ENCODE results near the gene NFASC. TPM values are rescaled to one million over a fixed set of nuclear protein-coding genes. Genes with fewer than 3 reads are reported as not detected.

NFASC gene
- total RNA-seq, 1 experiment from 2014 or later, result not detected

DNA sequence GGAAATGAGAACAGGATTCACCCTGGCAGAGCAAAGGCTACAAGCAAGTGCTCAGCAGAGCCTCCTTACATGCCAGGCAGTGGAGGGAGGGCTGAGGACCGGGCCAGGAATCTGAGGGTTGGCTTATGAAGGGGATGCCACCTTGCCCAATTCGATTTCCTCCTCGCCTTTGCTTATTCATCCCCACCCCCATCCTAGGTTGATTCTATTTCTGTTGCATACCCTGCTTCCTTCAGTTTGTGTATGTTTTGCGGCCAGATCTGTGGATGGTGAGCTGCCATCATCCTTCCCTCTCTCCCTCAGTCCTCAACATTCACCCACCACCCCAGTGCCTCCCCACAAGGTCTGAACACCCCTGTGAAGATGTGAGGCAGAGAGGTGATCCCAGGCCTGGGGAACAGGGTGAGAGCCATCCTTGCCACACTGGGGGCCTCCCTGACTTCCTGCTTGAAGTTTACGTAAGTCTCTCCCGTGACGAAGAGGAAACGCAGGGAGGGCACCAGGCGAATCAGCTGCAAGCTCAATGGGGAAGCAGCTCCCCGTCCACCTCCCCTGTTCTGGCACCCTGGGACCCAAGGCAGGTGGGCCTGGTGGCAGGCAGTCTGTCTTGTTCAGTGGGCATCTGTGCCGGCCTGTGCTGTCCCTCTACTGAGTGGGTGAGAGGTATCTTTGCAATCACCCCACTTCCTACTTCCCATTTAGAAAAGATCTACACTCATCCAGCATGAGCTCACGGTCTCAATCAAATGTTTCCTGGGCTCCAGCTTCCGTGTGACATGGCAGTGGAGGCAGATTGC, 121.7 kb downstream of the NFASC start:
- intact Hi-C loops (cut with micrococcal nuclease; ENCODE audit: unreplicated experiment), result no loop called here
- Mint-ChIP-seq H3K36me3 (ENCODE audit: insufficient read depth, unreplicated experiment) (no peaks in the 10 kb centered on the region), H3K27me3 (ENCODE audit: unreplicated experiment) (peaks cover 100% of the 10 kb centered on the region)

DNA sequence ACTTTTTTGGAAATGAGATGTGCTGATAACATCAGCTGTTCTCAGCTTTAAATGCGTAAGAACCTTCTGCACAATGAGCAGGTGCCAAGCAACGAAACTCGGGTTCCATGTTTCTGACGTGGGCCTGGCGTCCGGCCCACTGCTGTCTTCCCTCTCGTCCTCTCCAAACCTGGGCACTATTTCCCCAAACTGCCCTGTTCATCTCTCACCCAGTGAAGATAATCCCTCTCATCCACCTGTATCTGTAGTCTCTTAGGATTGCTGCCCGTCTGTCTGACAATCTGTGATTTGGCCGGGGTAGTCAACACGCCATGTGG, 122.3 kb downstream of the NFASC start:
- no peak overlapping the region for H3K4me3 Mint-ChIP-seq (ENCODE audit: low read depth, unreplicated experiment)
- CTCF ChIA-PET, result interaction anchor here (0.6 to 3.0 kb wide), 3 partner anchors 69 to 117 kb away, joined by 3 to 17 read pairs (median 4); no protein-coding TSS in a partner anchor
- H3K9me3 Mint-ChIP-seq (ENCODE audit: low read depth, unreplicated experiment), result no peaks in the 10 kb centered on the region
- no TSS peak for BruUV-seq (replicated peaks)
- no peak overlapping the region for H3K27ac Mint-ChIP-seq (ENCODE audit: unreplicated experiment)
- TF ChIP-seq, protein P1, sequence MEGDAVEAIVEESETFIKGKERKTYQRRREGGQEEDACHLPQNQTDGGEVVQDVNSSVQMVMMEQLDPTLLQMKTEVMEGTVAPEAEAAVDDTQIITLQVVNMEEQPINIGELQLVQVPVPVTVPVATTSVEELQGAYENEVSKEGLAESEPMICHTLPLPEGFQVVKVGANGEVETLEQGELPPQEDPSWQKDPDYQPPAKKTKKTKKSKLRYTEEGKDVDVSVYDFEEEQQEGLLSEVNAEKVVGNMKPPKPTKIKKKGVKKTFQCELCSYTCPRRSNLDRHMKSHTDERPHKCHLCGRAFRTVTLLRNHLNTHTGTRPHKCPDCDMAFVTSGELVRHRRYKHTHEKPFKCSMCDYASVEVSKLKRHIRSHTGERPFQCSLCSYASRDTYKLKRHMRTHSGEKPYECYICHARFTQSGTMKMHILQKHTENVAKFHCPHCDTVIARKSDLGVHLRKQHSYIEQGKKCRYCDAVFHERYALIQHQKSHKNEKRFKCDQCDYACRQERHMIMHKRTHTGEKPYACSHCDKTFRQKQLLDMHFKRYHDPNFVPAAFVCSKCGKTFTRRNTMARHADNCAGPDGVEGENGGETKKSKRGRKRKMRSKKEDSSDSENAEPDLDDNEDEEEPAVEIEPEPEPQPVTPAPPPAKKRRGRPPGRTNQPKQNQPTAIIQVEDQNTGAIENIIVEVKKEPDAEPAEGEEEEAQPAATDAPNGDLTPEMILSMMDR (IDR thresholded peaks at IDR 0.05; ENCODE audit: unreplicated experiment), result no peak
- H3K4me1 Mint-ChIP-seq (ENCODE audit: low read depth, unreplicated experiment), result no peaks in the 10 kb centered on the region
- peaks cover 100% of the 10 kb centered on the region for H3K27me3 Mint-ChIP-seq (ENCODE audit: unreplicated experiment)
- no peaks in the 10 kb centered on the region for H3K36me3 Mint-ChIP-seq (ENCODE audit: insufficient read depth, unreplicated experiment)
- intact Hi-C loops (cut with micrococcal nuclease; ENCODE audit: unreplicated experiment), result no loop called here
- no peak for DNase-seq

More for the DNA sequence above, 121.7 kb downstream of the NFASC start:
- CTCF ChIA-PET, result interaction anchor here (0.6 to 3.0 kb wide), 3 partner anchors 69 to 117 kb away, joined by 3 to 17 read pairs (median 4); no protein-coding TSS in a partner anchor
- Mint-ChIP-seq H3K9me3 (ENCODE audit: low read depth, unreplicated experiment) (no peaks in the 10 kb centered on the region), H3K4me3 (ENCODE audit: low read depth, unreplicated experiment) (no peak overlapping the region), H3K27ac (ENCODE audit: unreplicated experiment) (no peak overlapping the region), H3K4me1 (ENCODE audit: low read depth, unreplicated experiment) (no peaks in the 10 kb centered on the region)
- no TSS peak for BruUV-seq (replicated peaks)
- no peak for DNase-seq
- TF ChIP-seq, protein P1 (IDR thresholded peaks at IDR 0.05; ENCODE audit: unreplicated experiment), result no peak

DNA sequence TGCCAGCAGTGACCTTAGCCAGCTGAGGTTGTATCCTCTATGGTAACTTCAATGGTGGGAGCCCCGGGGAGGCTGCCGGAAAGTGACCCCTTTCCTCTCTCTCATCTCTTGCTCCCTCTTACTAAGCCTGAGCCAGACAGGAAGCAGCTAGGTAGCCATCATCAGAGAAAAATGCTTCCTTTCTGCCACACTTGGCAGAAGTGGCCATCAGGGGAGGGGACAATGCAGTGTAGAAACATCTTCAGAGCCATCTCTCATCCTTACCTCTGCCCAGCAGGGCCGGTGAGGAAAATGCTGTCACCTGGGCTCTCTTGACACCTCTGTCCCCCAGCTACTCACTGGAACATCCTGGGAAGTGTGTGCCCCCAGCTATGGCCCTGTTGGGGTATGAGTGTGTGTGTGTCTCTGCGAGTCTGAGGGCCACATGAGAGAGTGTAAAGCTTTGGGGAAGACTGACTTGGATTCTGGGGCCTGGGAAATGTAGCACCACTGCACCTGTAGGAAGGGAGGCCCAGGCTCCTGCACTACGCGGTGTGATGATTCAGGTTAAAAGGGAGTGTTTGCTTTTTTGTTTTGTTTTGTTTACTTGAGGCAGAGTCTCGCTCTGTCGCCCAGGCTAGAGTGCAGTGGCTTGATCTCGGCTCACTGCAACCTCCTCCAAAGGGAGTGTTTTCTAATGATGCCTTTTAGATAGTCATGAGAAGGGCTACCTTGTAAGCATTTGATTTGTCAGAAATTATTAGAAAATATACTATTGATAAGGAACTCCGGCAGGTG, 123.6 kb downstream of the NFASC start:
- no peak for DNase-seq
- H3K36me3 Mint-ChIP-seq (ENCODE audit: insufficient read depth, unreplicated experiment), result no peaks in the 10 kb centered on the region
- CTCF ChIA-PET, result interaction anchor here (0.5 to 0.8 kb wide), 2 partner anchors 67 to 186 kb away, joined by 3 to 4 read pairs; no protein-coding TSS in a partner anchor
- no peak overlapping the region for H3K4me3 Mint-ChIP-seq (ENCODE audit: low read depth, unreplicated experiment)
- intact Hi-C loops (cut with micrococcal nuclease; ENCODE audit: unreplicated experiment), result no loop called here
- no peaks in the 10 kb centered on the region for H3K9me3 Mint-ChIP-seq (ENCODE audit: low read depth, unreplicated experiment)
- H3K27me3 Mint-ChIP-seq (ENCODE audit: unreplicated experiment), result peaks cover 100% of the 10 kb centered on the region
- no peaks in the 10 kb centered on the region for H3K4me1 Mint-ChIP-seq (ENCODE audit: low read depth, unreplicated experiment)
- BruUV-seq (replicated peaks), result no TSS peak
- TF ChIP-seq, protein P1 (IDR thresholded peaks at IDR 0.05; ENCODE audit: unreplicated experiment), result no peak
- no peak overlapping the region for H3K27ac Mint-ChIP-seq (ENCODE audit: unreplicated experiment)

DNA sequence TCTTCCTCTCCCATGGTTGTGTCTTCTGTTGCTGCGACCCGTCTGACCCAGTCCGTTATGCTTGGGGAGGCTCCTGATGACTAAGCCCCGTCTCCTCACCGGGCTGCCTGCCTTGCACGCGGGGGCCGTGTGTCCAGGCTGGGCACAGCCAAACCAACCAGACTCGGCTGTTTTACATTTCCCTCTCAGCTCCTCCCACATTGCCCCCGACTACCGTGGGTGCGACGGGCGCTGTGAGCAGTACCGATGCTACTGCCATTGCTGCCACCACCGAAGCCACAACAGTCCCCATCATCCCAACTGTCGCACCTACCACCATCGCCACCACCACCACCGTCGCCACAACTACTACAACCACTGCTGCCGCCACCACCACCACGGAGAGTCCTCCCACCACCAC, 126.3 kb downstream of the NFASC start:
- TF ChIP-seq, protein P1 (IDR thresholded peaks at IDR 0.05; ENCODE audit: unreplicated experiment), result no peak

More for the DNA sequence above, 126.3 kb downstream of the NFASC start:
- Mint-ChIP-seq H3K27ac (ENCODE audit: unreplicated experiment) (no peak overlapping the region), H3K36me3 (ENCODE audit: insufficient read depth, unreplicated experiment) (no peaks in the 10 kb centered on the region), H3K4me1 (ENCODE audit: low read depth, unreplicated experiment) (no peaks in the 10 kb centered on the region), H3K4me3 (ENCODE audit: low read depth, unreplicated experiment) (no peak overlapping the region), H3K9me3 (ENCODE audit: low read depth, unreplicated experiment) (no peaks in the 10 kb centered on the region), H3K27me3 (ENCODE audit: unreplicated experiment) (peaks cover 100% of the 10 kb centered on the region)
- DNase-seq, result no peak
- CTCF ChIA-PET, result interaction anchor here (1.4 kb wide), 1 partner anchor 8 kb away, joined by 4 read pairs; no protein-coding TSS in a partner anchor
- intact Hi-C loops (cut with micrococcal nuclease; ENCODE audit: unreplicated experiment), result no loop called here
- no TSS peak for BruUV-seq (replicated peaks)

All from Calu3 (cell line).